ENCODE results near the gene IFT20. TPM values are rescaled to one million over a fixed set of nuclear protein-coding genes. Genes with fewer than 3 reads are reported as not detected.
A peak's percentile ranks its signal among the peaks of the same experiment; 100 is the strongest.

Gene IFT20
- total and polyA plus RNA-seq, 9 of the 15 experiments (the other 6 are each of a cell fraction or from before 2014, with no cell fraction given), result 11.2 to 38.6 (median 20.1) TPM

- TF ChIP-seq MEF2A (IDR thresholded peaks at IDR 0.05; ENCODE audit: control insufficient read depth, low read depth, low read length) (no peak), SPI1 (IDR thresholded peaks at IDR 0.05; ENCODE audit: borderline replicate concordance, low read depth, low read length) (no peak), MTF1 (CRISPR knock-in tag; IDR thresholded peaks at IDR 0.05; ENCODE audit: borderline replicate concordance) (no peak), SREBF2 (CRISPR knock-in tag; IDR thresholded peaks at IDR 0.05) (no peak), SMARCA4 (IDR thresholded peaks at IDR 0.05) (no peak), ZSCAN32 (CRISPR knock-in tag; IDR thresholded peaks at IDR 0.05) (no peak), ZBTB7A (IDR thresholded peaks at IDR 0.05; ENCODE audit: borderline replicate concordance, control insufficient read depth, low read depth, low read length) (no peak), ZNF551 (CRISPR knock-in tag; IDR thresholded peaks at IDR 0.05) (no peak), KLF6 (CRISPR knock-in tag; IDR thresholded peaks at IDR 0.05; ENCODE audit: borderline replicate concordance) (no peak), HMGN3 (IDR thresholded peaks at IDR 0.05; ENCODE audit: borderline replicate concordance, extremely low read depth, insufficient read length, low read depth, low read length) (no peak), ELK1 (CRISPR knock-in tag; IDR thresholded peaks at IDR 0.05) (no peak), ZNF165 (CRISPR knock-in tag; IDR thresholded peaks at IDR 0.05; ENCODE audit: borderline replicate concordance) (no peak), CREB1 (IDR thresholded peaks at IDR 0.05) (no peak), CREB1 (CRISPR knock-in tag; IDR thresholded peaks at IDR 0.05) (no peak), SMARCA5 (IDR thresholded peaks at IDR 0.05) (no peak), ZNF134 (CRISPR knock-in tag; conservative IDR thresholded peaks at IDR 0.05) (no peak), STAT5A (IDR thresholded peaks at IDR 0.05; ENCODE audit: borderline replicate concordance, low read length) (no peak), MCM3 (IDR thresholded peaks at IDR 0.05) (no peak), NCOA1 (IDR thresholded peaks at IDR 0.05; ENCODE audit: low read depth) (no peak), TCF7 (IDR thresholded peaks at IDR 0.05; ENCODE audit: borderline replicate concordance) (no peak), NFIC (IDR thresholded peaks at IDR 0.05) (no peak), TRIM24 (IDR thresholded peaks at IDR 0.05) (no peak), HNRNPLL (IDR thresholded peaks at IDR 0.05; ENCODE audit: low read depth, low read length, poor library complexity, severe bottlenecking) (peak; percentile 13), MCM7 (IDR thresholded peaks at IDR 0.05) (no peak)
- TF ChIP-seq, protein P1, sequence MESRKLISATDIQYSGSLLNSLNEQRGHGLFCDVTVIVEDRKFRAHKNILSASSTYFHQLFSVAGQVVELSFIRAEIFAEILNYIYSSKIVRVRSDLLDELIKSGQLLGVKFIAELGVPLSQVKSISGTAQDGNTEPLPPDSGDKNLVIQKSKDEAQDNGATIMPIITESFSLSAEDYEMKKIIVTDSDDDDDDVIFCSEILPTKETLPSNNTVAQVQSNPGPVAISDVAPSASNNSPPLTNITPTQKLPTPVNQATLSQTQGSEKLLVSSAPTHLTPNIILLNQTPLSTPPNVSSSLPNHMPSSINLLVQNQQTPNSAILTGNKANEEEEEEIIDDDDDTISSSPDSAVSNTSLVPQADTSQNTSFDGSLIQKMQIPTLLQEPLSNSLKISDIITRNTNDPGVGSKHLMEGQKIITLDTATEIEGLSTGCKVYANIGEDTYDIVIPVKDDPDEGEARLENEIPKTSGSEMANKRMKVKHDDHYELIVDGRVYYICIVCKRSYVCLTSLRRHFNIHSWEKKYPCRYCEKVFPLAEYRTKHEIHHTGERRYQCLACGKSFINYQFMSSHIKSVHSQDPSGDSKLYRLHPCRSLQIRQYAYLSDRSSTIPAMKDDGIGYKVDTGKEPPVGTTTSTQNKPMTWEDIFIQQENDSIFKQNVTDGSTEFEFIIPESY (CRISPR knock-in tag; IDR thresholded peaks at IDR 0.05), result no peak
Measured at GRCh38 chr17:28335959-28336871, 943 bp upstream of the IFT20 start (continued).

Measured in K562 (cell line).